Endodermal cell (in vitro differentiated cells): ENCODE data around the gene CLIP1. TPM values are rescaled to one million over a fixed set of nuclear protein-coding genes. Genes with fewer than 3 reads are reported as not detected.

ENCODE experiments used
- DNase-seq: peaks from one replicate; pipeline ENCODE4 v3.0.0-alpha.2; 2017
- H3K27ac ChIP-seq: 2 replicates; pipeline ENCODE4 v1.5.1; 2013; ENCODE audit warnings: mild to moderate bottlenecking, low read depth, low read length, moderate library complexity
- H3K27me3 ChIP-seq: 2 replicates; pipeline ENCODE4 v1.6.1; 2013; ENCODE audit warnings: mild to moderate bottlenecking, low read length, moderate library complexity; ENCODE audit not compliant: insufficient read depth, control insufficient read depth, poor library complexity, severe bottlenecking
- H3K36me3 ChIP-seq: 2 replicates; pipeline ENCODE4 v1.7.0; 2013; ENCODE audit warnings: mild to moderate bottlenecking, low read length, moderate library complexity; ENCODE audit not compliant: control insufficient read depth, insufficient read depth
- H3K4me1 ChIP-seq: one replicate; pipeline ENCODE4 v1.7.0; 2013; ENCODE audit warnings: low read length; ENCODE audit not compliant: control insufficient read depth, insufficient read depth
- H3K4me3 ChIP-seq: 2 replicates; pipeline ENCODE4 v1.5.1; 2013; ENCODE audit warnings: mild to moderate bottlenecking, low read length, moderate library complexity
- H3K9ac ChIP-seq: 2 replicates; pipeline ENCODE4 v1.6.1; 2013; ENCODE audit warnings: mild to moderate bottlenecking, low read length, moderate library complexity; ENCODE audit not compliant: poor library complexity, severe bottlenecking; ENCODE audit errors: extremely low read depth
- H3K9me3 ChIP-seq: 2 replicates; pipeline ENCODE4 v1.6.1; 2013; ENCODE audit warnings: mild to moderate bottlenecking, low read length, moderate library complexity; ENCODE audit not compliant: control insufficient read depth
- H3K27ac Mint-ChIP-seq: 2 replicates; pipeline ENCODE4 v1.8.0; 2020; ENCODE audit warnings: mixed read lengths
- H3K27me3 Mint-ChIP-seq: 2 replicates; pipeline ENCODE4 v1.8.0; 2021; ENCODE audit warnings: mild to moderate bottlenecking, mixed read lengths; ENCODE audit not compliant: insufficient read depth
- H3K36me3 Mint-ChIP-seq: 2 replicates; pipeline ENCODE4 v1.8.0; 2020; ENCODE audit warnings: low read depth, mixed read lengths
- H3K4me1 Mint-ChIP-seq: 2 replicates; pipeline ENCODE4 v1.8.0; 2020; ENCODE audit warnings: mixed read lengths
- H3K4me3 Mint-ChIP-seq: 2 replicates; pipeline ENCODE4 v1.8.0; 2020; ENCODE audit warnings: mild to moderate bottlenecking, moderate library complexity, mixed read lengths
- H3K9me3 Mint-ChIP-seq: 2 replicates; pipeline ENCODE4 v1.8.0; 2020; ENCODE audit warnings: mild to moderate bottlenecking, mixed read lengths
- WGBS, 2 experiments: methylation state at CpG; one replicate each; pipeline versions ENCODE4 v1.1.5 to v1.1.7; 2013; ENCODE audit warnings: missing lambda C conversion rate in 2 of 2, mixed read lengths in 1 of 2; ENCODE audit not compliant: insufficient coverage in 1 of 2, insufficient read length in 1 of 2; 5-methylcytosine and 5-hydroxymethylcytosine counted together
- total RNA-seq, 2 donors: library from RNA; stranded (reverse); fragmentation: NEBNext Ultra II Directional in 1 of 2; extraction: Animal tissue kit (Norgen Biotek cat#: 25700) in 1 of 2; gene quantifications; 2 replicates in 1 of 2; 3 replicates in 1 of 2; pipeline ENCODE4 v1.2.1, GENCODE V29; 2021
- TF ChIP-seq, protein P1 (sequence below): fragments of 200-600 bp; sonication (generic); conservative IDR thresholded peaks from 2 replicates; pipeline ENCODE4 v1.5.0; 2021; ENCODE audit warnings: antibody characterized with exemption, mild to moderate bottlenecking

The CLIP1 gene
- total RNA-seq, 2 donors from 2014 or later, result 56.5 to 65.1 TPM

DNA sequence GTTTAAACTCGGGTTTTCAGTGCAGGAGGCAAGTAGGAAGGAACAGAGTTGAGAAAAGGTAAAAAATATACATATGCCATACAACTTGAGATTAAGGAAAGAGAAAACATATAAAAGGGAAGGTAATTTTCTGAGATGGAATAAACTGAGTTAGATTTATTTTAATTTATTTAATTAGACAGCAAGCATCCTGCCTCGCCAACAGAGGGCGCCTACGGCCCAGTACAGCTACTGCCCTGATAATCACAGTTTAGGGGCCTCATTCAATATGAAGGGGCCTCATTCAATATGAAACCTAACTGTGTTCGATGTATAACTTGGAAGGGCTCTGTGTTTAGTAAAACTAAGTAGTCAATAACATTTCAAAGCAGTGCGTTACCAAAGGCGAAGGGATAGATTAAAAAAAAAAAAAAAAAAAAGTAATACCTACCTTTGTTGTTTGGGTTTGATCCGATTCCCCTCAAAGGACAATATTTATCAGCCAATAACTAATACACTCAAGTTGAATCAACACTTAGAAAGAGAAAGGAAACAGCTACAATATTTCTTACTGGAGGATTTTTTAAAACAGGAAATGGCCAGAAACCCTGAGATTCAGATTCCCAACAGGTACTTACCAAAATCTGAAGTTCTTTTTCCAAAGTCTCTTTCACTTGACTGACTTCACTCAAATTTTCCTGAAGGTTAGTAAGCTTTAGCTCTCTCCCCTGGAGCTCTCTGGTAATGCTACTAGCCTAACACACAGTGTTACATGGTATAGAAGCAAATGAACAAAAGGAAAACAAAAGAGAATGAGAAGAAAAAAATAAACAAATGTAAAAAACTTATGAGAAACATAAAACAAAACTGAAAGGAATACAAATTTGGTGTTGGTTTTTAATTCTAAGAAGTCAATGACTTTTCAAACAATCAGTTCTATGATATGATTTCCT lies 86.2 kb downstream of the CLIP1 start:
- Histone ChIP-seq H3K4me3 (no peak overlapping the region), H3K4me1 (no peaks in the 10 kb centered on the region), H3K36me3 (peaks cover 39% of the 10 kb centered on the region), H3K27me3 (no peaks in the 10 kb centered on the region), H3K27ac (no peak overlapping the region), H3K9ac (no peak overlapping the region), H3K9me3 (no peaks in the 10 kb centered on the region)
- no peaks in the 10 kb centered on the region for H3K27me3 Mint-ChIP-seq
- TF ChIP-seq, protein P1, sequence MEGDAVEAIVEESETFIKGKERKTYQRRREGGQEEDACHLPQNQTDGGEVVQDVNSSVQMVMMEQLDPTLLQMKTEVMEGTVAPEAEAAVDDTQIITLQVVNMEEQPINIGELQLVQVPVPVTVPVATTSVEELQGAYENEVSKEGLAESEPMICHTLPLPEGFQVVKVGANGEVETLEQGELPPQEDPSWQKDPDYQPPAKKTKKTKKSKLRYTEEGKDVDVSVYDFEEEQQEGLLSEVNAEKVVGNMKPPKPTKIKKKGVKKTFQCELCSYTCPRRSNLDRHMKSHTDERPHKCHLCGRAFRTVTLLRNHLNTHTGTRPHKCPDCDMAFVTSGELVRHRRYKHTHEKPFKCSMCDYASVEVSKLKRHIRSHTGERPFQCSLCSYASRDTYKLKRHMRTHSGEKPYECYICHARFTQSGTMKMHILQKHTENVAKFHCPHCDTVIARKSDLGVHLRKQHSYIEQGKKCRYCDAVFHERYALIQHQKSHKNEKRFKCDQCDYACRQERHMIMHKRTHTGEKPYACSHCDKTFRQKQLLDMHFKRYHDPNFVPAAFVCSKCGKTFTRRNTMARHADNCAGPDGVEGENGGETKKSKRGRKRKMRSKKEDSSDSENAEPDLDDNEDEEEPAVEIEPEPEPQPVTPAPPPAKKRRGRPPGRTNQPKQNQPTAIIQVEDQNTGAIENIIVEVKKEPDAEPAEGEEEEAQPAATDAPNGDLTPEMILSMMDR, result peak; percentile 95
- 63 to 72% methylated on average over 5 to 7 of the region's 8 CpGs for WGBS, 2 experiments
- H3K4me1 Mint-ChIP-seq, result no peaks in the 10 kb centered on the region
- H3K4me3 Mint-ChIP-seq, result no peak overlapping the region
- H3K9me3 Mint-ChIP-seq, result no peaks in the 10 kb centered on the region
- H3K36me3 Mint-ChIP-seq, result peaks cover 27% of the 10 kb centered on the region
- no peak overlapping the region for H3K27ac Mint-ChIP-seq
- DNase-seq, result peak; percentile 76

DNA sequence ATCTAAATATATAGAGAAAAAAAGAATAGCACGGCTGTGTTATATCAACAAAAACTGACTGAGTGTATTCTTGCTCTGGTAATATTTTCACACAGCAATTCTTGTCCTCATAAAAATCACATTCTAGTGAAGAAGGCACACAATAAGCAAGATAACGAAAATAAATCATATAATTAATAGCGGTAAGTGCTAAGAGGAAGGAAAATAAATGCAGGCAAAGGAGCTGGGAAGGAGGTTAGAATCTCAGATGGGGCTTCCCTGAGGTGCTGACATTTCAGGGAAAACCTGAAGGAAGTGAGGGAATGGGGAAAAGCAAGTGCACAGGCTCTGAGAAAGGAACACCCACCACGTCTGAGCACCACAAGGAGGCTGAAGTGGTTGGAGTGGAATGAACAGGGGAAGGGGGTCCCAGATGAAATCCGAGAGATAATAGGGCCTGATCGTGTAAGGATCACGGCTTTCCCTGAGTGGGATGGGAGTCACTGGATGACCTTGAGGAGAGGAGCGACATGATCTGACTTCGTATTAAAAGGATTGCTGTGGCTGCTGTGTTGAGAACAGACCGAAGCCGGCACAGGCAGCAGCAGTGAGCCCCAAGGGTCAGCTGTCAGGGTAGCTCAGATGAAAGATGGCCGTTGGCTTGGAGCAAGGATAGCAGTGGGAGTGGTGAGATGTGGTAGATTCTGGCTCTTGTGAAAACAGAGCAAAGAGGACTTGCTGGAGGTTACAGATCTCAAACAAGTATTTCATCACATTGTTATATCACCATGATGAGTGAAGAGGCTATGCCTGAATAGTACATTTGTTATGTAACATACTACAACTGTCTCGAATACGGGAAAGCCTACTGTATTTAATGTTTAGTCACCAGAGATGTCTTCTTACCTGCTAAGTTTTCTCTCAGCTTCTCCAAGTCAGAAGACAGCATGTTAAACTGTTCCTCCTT lies 89.1 kb downstream of the CLIP1 start:
- no peak overlapping the region for H3K27ac Mint-ChIP-seq

More for the DNA sequence above, 89.1 kb downstream of the CLIP1 start:
- H3K36me3 ChIP-seq, result peaks cover 43% of the 10 kb centered on the region
- no peak overlapping the region for H3K9ac ChIP-seq
- DNase-seq, result no peak
- Mint-ChIP-seq H3K36me3 (peaks cover 27% of the 10 kb centered on the region), H3K4me3 (no peak overlapping the region), H3K9me3 (no peaks in the 10 kb centered on the region), H3K4me1 (no peaks in the 10 kb centered on the region), H3K27me3 (no peaks in the 10 kb centered on the region)
- H3K4me3 ChIP-seq, result no peak overlapping the region
- WGBS, 2 experiments, result 94 to 99% methylated on average over 10 to 14 of the region's 14 CpGs
- H3K27me3 ChIP-seq, result no peaks in the 10 kb centered on the region
- no peaks in the 10 kb centered on the region for H3K4me1 ChIP-seq
- H3K9me3 ChIP-seq, result no peaks in the 10 kb centered on the region
- TF ChIP-seq, protein P1, result no peak
- no peak overlapping the region for H3K27ac ChIP-seq
